ENCODE measurements around the gene PTN.

GRCh38 chr7:137373507-137373906 is 30.0 kb upstream of the PTN start:
- TF ChIP-seq FOXM1 (IDR thresholded peaks at IDR 0.05; ENCODE audit: low read depth, low read length) (no peak), POLR2A (IDR thresholded peaks at IDR 0.05; ENCODE audit: low read depth, low read length) (no peak), ZNF274 (IDR thresholded peaks at IDR 0.05; ENCODE audit: insufficient read depth, insufficient read length) (no peak), CTCF (IDR thresholded peaks at IDR 0.05 in 2 of 3, conservative IDR thresholded peaks at IDR 0.05 in 1 of 3; ENCODE audit: control insufficient read depth in 2 of 3, extremely low read depth in 1 of 3, insufficient read depth in 1 of 3, low read depth in 3 of 3, low read length in 3 of 3) (no peak), SUZ12 (IDR thresholded peaks at IDR 0.05; ENCODE audit: unreplicated experiment) (no peak), NKRF (conservative IDR thresholded peaks at IDR 0.05) (no peak), MXI1 (IDR thresholded peaks at IDR 0.05; ENCODE audit: low read depth, low read length) (no peak), ZZZ3 (IDR thresholded peaks at IDR 0.05; ENCODE audit: control insufficient read depth, insufficient read length, low read depth) (no peak), BHLHE40 (IDR thresholded peaks at IDR 0.05; ENCODE audit: borderline replicate concordance in 1 of 2, low read depth in 2 of 2, low read length in 1 of 2) (no peak), KAT2A (conservative IDR thresholded peaks at IDR 0.05; ENCODE audit: control insufficient read depth, low read depth, low read length) (no peak), TAF1 (IDR thresholded peaks at IDR 0.05; ENCODE audit: borderline replicate concordance, low read depth, low read length) (no peak), ZNF207 (IDR thresholded peaks at IDR 0.05; ENCODE audit: borderline replicate concordance) (no peak)
